ENCODE measurements around the gene ENC1.

DNA sequence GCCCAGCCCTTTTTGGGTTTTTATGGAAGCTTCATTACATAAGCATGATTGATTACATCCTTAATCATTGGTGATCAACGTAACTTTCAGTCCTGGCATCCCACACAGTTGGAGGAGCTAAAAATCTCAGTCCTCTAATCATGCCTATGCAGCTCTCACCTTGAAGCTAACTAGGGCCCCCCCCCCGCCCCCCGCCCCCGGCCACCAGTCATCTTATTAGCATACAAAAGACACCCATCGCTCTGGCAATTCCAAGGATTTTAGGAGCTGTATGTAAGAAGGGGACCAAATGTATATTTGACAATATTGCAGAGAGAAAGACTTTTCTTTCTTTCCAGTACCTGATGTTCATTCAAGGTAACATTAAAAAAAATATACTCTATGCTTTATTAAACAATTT is 19.0 kb downstream of the ENC1 start:
- TF ChIP-seq, protein P1, sequence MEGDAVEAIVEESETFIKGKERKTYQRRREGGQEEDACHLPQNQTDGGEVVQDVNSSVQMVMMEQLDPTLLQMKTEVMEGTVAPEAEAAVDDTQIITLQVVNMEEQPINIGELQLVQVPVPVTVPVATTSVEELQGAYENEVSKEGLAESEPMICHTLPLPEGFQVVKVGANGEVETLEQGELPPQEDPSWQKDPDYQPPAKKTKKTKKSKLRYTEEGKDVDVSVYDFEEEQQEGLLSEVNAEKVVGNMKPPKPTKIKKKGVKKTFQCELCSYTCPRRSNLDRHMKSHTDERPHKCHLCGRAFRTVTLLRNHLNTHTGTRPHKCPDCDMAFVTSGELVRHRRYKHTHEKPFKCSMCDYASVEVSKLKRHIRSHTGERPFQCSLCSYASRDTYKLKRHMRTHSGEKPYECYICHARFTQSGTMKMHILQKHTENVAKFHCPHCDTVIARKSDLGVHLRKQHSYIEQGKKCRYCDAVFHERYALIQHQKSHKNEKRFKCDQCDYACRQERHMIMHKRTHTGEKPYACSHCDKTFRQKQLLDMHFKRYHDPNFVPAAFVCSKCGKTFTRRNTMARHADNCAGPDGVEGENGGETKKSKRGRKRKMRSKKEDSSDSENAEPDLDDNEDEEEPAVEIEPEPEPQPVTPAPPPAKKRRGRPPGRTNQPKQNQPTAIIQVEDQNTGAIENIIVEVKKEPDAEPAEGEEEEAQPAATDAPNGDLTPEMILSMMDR (IDR thresholded peaks at IDR 0.05; ENCODE audit: insufficient read depth, low read length) = no peak
- no peak for TF ChIP-seq POLR2AphosphoS5 (IDR thresholded peaks at IDR 0.05; ENCODE audit: low read depth)
